Dendritic cell treated with granulocyte-macrophage colony-stimulating factor and Interleukin-4, amounts not matched to agents 40 ng/mL and 50 ng/mL, for 4 days (primary cell): ENCODE results near the gene VSTM2L.

ENCODE experiments used
- H3K27ac Mint-ChIP-seq: one replicate; pipeline ENCODE4 v1.8.0; 2022; ENCODE audit warnings: mild to moderate bottlenecking, mixed read lengths
- H3K27me3 Mint-ChIP-seq: one replicate; pipeline ENCODE4 v1.8.0; 2022; ENCODE audit warnings: mild to moderate bottlenecking, mixed read lengths
- H3K36me3 Mint-ChIP-seq: one replicate; pipeline ENCODE4 v1.8.0; 2022; ENCODE audit warnings: low read depth, mixed read lengths
- H3K4me1 Mint-ChIP-seq: one replicate; pipeline ENCODE4 v1.8.0; 2022; ENCODE audit warnings: low read depth, mixed read lengths
- H3K4me3 Mint-ChIP-seq: one replicate; pipeline ENCODE4 v1.8.0; 2022; ENCODE audit warnings: mild to moderate bottlenecking, moderate library complexity, mixed read lengths
- H3K9me3 Mint-ChIP-seq: one replicate; pipeline ENCODE4 v1.8.0; 2022; ENCODE audit warnings: mixed read lengths
- intact Hi-C: fragments of 100-400 bp; cut with micrococcal nuclease; formaldehyde crosslinking; loops from one replicate; pipeline ENCODE4 v1.15.0; 2022

The VSTM2L gene

DNA sequence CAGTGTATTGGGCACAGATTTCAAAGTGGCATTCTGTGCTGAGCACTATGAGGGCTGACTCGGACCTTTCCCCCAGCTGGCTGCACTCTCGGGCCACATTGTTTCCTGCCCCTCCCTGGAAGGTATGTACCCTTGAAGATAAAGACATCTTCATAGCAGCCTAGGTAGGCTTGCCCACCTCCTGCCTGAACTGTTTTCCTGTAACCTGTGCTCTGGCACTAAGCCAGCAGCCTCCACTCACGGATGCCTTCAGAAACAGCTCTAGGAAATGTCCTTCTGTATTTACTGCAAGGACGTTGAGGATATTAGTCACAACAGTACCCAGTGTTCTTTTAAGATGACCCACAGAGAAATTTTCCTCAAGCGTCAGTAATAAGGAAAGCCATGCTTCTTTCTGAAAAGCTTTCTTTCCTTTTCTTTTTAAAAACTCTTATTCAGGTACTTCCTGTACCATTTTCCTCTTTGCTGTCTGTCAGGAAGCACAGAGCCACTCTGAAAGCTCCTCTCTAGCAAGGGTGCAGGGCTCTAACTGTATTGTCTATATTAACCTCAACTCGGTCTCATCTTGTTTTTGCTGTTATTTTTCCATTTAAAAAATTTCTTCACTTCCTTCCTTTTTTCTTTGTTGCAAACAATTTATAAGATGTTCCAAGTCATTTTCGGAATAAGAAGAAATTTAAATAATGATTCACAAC is 86.8 kb downstream of the VSTM2L start:
- Mint-ChIP-seq H3K27ac (peak overlapping the region; percentile 77), H3K4me3 (peak overlapping the region; percentile 20), H3K9me3 (no peaks in the 10 kb centered on the region), H3K27me3 (no peaks in the 10 kb centered on the region), H3K36me3 (peaks cover 50% of the 10 kb centered on the region), H3K4me1 (peaks cover 31% of the 10 kb centered on the region)
- intact Hi-C loops = no loop called here

DNA sequence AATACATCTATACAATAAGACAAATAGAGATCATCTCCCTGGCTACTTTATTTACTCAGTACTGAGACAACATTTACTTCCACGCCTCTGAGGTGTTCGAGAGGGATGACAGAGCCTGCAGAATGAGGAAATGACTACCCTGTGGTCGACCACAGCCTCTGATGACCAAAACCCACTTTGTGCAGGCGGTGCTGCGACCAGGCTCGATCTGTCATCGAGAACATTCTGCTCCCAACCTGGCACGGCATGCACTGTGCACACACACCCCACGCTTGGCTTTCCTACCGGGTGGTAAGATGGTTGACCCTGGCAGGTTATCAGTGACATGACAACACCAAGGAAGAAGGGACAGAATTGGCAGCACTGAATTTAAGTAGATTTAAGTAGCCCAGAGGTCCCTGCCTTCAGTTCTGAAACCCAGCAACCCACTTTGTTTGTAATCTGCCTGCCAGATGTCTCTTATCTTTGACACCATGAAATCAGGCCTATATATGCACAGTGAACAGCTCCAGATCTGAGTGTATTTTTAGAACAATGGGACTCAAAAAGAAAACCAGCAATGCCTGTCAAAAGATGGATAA is 87.7 kb downstream of the VSTM2L start:
- Mint-ChIP-seq H3K4me3 (peak overlapping the region; percentile 6), H3K27me3 (no peaks in the 10 kb centered on the region), H3K9me3 (no peaks in the 10 kb centered on the region), H3K36me3 (peaks cover 57% of the 10 kb centered on the region), H3K27ac (peak overlapping the region; percentile 77), H3K4me1 (peaks cover 31% of the 10 kb centered on the region)
- intact Hi-C loops = no loop called here

DNA sequence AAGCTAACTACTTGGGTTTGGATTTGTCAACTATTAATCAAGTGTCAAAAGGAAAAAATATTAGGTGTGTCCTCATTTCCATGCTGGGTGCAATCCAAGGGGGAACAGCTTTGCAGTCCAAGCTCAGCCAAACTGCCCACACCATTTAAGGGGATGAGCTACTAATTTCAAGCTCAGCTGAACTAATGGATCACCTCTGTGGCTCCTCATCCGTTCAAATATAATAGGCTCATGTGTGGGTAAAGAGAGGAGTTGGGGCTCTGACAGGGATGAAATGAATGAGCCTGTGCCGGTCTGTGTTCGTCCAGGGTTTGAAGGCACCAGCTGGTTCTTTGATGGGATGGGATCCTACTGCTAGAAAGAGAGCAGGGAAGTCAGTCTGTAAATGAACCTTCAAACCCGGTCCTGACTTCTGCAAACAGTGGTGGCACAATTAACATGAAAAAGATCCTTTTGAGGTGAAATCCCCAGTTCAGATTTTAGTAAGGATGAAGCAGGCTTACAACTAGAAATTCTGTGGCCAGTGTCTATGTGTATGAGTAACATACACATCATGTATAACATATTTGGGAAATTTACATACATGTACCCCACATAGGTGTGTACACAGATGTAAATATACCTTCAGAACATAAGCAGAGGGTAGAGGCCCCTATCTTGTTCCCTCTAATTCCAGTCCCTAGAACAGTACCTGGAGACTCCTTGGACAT is 88.4 kb downstream of the VSTM2L start:
- H3K9me3 Mint-ChIP-seq = no peaks in the 10 kb centered on the region
- peaks cover 63% of the 10 kb centered on the region for H3K36me3 Mint-ChIP-seq
- H3K4me3 Mint-ChIP-seq = no peak overlapping the region
- peak overlapping the region; percentile 77 for H3K27ac Mint-ChIP-seq
- peaks cover 31% of the 10 kb centered on the region for H3K4me1 Mint-ChIP-seq
- H3K27me3 Mint-ChIP-seq = no peaks in the 10 kb centered on the region
- intact Hi-C loops = no loop called here

DNA sequence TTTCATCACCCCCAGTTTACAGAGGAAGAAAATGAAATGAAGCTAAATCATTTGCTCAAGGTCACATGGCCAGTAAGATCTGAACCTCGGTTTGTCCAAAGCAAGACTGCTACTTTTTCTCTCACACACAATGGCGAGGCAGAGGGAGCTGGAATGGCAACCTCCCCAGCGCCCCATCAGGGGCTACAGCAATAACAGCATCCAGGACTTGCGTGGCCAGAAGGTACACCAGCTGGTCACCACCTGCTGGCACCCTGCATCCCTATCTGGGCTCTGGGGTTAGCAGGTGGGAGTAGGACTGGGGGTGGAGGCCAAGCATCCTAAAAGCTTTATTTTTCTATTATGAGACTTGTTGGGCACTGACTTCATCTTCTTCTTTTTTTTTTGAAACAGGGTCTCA is 89.0 kb downstream of the VSTM2L start:
- Mint-ChIP-seq H3K27ac (no peak overlapping the region), H3K27me3 (no peaks in the 10 kb centered on the region), H3K4me1 (peaks cover 31% of the 10 kb centered on the region), H3K9me3 (no peaks in the 10 kb centered on the region), H3K36me3 (peaks cover 63% of the 10 kb centered on the region), H3K4me3 (no peak overlapping the region)
- intact Hi-C loops = loop anchor here (2.0 kb wide), 2 partner anchors 89 to 427 kb away; partner anchors contain the start of gene VSTM2L

DNA sequence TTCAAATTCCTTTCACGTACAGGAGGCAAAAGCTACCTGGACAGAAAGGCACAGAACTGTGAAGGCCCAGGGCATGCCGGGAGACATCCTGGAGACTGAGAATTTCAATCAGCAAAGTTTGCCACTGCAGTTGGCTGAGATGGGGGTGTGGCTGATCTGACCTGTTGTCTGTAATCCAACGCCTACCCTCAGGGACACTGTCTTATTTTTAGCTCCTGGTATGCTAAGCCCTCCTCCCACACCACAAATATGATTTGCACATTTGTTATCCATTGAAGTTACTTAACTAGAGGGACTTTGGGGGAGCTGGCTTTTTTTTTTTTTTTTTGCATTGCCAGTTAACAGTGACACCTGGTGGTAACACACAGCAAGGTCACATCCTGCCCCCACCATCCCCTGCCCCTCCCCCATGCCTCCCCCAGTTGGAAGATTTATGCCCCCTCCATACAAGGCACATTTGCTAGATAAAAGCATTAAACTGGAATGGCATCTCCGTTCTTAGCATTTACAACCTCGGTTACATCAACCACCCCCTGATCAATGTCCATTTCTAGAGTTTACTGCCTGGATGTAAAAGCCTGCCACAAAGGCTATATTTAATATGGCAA is 90.0 kb downstream of the VSTM2L start:
- Mint-ChIP-seq H3K9me3 (no peaks in the 10 kb centered on the region), H3K27me3 (no peaks in the 10 kb centered on the region), H3K36me3 (peaks cover 63% of the 10 kb centered on the region), H3K27ac (no peak overlapping the region), H3K4me1 (peaks cover 31% of the 10 kb centered on the region), H3K4me3 (no peak overlapping the region)
- intact Hi-C loops = loop anchor here (2.0 kb wide), 2 partner anchors 90 to 428 kb away; partner anchors contain the start of gene VSTM2L

DNA sequence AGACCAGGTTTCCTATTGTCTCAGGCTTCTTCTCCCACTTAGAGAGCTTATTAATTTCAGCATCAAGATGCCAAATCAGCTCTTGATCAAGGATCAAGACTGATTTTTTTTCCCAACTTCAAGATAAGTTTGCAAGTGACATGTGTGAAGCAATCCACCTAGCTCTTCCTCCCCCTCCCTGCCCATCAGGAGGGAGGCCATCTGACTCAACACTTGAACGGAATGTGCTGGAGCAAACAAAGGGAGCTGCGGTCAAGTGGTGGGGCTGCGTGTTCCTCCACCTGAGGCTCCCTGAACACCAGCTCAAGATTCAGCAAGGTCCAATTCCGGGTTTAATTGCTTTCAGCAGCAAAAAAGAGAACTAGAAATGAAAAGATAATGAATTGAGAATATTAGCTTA is 91.6 kb downstream of the VSTM2L start:
- no peak overlapping the region for H3K4me3 Mint-ChIP-seq
- no peak overlapping the region for H3K27ac Mint-ChIP-seq
- intact Hi-C loops = no loop called here
- H3K27me3 Mint-ChIP-seq = no peaks in the 10 kb centered on the region
- H3K4me1 Mint-ChIP-seq = peaks cover 35% of the 10 kb centered on the region
- no peaks in the 10 kb centered on the region for H3K9me3 Mint-ChIP-seq
- H3K36me3 Mint-ChIP-seq = peaks cover 66% of the 10 kb centered on the region
